Superior temporal gyrus (tissue), 1 donor: ENCODE measurements around the gene ACSF2.
A peak's percentile ranks its signal among the peaks of the same experiment; 100 is the strongest.

Source experiments
- DNase-seq: peaks from one replicate; pipeline ENCODE4 v3.0.0-alpha.2; 2016; ENCODE audit errors: extremely low spot score

ACSF2 gene

GRCh38 chr17:50477976-50478375 lies 52.0 kb downstream of the ACSF2 start:
- no peak for DNase-seq

GRCh38 chr17:50478391-50479381 lies 52.7 kb downstream of the ACSF2 start, which contains the start of gene RSAD1:
Gene RSAD1 (plus strand): TSS chr17:50478860. CDS start chr17:50478885, 25 bp downstream.
- DNase-seq: peak; percentile 79

DNA sequence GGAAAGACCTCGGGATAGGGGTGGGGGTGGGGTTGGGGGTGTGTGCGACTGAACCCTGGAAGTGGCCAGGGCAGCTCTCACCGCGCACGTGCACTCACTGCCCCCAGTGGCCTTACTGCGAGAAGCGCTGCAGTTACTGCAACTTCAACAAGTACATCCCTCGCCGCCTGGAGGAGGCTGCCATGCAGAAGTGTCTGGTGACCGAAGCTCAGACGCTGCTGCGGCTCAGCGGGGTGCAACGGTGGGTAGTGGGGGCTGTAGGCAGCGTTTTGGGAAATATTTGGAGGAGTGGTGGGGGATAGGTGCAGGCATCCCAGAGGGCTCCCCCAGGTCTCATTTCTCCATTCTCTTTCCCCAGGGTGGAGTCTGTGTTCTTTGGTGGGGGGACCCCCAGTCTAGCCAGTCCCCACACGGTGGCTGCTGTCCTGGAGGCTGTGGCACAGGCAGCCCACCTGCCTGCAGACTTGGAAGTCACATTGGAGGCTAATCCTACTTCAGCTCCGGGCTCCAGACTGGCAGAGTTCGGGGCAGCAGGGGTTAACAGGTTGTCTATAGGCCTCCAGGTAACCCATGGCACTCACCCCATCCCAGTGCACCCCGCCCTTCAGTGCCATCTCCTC lies 53.6 kb downstream of the ACSF2 start:
- DNase-seq: peak; percentile 18

- DNase-seq: no peak
These were observed 54.2 kb downstream of the ACSF2 start for GRCh38 chr17:50480142-50480764.

DNA sequence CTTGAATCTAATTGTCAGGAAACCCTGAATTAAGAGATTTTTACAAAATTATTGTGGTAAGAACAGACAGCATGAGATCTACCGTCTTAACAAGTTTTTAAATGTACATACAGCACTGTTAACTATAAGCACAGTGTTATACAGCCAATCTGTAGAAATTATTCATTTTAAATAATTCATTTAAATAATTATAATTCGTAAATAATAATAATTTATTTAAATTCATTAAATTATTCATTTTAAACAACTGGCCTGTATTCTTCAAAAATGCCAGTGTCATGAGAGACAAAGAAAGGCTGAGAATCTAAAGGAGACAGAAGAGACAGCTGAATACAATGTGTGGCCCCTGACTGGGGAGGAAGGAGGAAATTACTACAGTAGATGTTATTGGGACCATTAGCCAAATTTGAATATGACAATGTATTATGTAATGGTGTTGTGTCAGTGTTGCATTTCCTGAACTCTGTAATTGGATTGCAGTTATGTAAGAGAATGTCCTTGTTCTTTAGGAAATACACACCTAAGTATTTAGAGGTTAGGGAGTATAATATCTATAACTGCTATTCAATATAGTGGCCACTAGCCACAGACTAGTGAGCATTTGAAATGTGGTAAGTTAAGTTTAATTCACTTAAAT lies 55.0 kb downstream of the ACSF2 start:
- DNase-seq: no peak

DNA sequence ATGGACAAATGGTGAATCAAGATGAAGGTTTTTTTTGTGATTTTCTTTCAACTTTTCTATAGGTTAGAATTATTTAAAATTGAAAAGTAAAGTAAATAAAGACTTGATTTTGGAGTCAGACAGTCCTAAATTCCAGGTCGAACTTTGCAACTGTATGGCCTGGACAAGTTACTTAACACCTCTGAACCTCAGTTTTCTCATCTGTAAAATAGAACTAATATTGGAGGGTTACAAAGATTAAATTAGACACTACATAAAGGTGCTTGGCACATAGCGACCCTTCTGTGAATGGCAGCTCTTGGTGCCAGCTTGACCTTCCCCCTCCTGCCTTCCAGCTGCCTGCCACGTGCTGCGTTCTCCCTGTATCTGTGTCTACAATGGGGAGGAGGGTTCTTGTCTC lies 55.6 kb downstream of the ACSF2 start:
- DNase-seq: no peak

DNA sequence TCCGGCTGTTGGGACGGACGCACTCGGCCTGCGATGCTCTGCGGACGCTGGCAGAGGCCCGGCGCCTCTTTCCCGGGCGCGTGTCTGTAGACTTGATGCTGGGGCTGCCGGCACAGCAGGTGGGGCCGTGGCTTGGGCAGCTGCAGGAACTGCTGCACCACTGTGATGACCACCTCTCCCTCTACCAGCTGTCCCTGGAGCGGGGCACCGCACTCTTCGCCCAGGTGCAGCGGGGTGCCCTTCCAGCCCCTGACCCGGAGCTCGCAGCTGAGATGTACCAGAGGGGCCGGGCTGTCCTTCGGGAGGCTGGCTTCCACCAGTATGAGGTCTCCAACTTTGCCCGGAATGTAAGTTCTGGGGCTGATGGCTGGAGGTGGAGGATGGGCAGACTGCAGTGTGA lies 56.1 kb downstream of the ACSF2 start:
- DNase-seq: no peak

GRCh38 chr17:50482516-50482915 lies 56.5 kb downstream of the ACSF2 start:
- peak; percentile 96 for DNase-seq

DNA sequence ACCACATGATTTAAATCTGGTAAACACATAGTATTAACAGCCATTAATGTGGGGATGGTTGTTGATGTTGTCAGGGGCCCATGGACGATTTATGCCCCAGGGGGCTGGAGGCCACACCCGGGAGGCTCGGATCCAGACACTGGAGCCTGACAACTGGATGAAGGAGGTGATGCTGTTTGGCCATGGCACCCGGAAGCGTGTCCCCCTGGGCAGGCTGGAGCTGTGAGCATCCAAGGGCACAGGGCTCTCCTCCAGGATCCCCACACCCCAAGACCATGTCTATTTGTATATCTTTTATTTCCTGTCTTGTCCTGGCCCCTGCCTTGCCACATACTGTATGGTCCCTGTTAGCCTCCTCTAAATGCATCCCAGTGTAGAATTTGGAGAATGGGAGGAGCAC lies 57.2 kb downstream of the ACSF2 start:
- no peak for DNase-seq

DNA sequence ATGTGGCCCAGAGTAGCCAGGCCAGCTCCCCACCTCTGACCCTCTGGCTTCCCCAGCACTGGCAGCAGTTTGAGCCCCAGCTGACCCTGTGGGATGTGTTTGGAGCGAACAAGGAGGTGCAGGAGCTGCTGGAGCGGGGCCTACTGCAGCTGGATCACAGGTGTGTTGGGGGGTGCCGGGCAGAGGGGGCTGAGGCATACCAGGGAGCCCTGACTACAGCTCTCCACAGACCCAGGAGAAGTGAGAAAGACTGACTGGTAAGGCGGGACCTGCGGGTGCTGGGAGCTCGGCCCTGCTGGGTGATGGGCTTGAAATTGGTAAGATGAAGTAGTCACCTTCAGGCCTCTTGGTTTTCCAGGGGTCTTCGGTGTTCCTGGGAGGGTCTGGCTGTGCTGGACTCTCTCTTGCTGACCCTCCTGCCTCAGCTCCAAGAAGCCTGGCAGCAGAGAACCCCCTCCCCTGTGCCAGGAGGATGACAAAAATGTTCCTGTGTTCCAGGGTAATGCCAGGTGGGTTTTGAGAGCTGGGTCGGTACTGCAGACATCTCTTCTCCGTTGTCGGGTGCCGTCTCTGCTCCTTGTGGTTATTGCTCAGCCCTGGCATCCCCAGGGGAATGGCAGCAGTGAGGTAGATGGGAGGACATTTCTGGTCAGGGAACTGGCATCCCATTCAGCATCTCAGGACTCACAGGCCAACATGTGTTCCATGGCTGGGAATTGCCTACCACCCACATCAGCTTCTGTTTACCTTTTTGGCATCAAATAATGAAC lies 58.6 kb downstream of the ACSF2 start:
- no peak for DNase-seq

GRCh38 chr17:50487213-50488096 lies 61.4 kb downstream of the ACSF2 start:
- no peak for DNase-seq

GRCh38 chr17:50488880-50489279 lies 62.9 kb downstream of the ACSF2 start:
- DNase-seq: no peak

DNA sequence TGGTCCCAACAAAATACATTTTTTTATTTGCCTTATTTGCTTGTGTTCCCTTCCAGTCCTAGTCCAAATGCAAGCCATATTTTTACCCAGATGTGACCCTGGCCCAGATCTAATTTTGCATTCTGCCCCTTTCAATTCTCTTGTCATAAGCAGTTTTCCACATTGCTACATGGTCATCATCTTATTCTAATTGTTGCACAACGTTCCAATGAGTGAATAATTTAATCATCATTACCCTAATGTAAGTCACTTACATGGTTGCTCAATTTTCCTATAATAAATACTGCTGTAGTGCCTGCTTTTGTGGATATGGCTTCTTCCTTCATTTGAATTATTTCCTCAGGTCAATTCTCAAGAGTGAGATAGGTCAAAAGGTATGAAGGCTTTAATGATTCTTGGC lies 65.5 kb downstream of the ACSF2 start:
- DNase-seq: no peak

GRCh38 chr17:50492214-50492613 lies 66.2 kb downstream of the ACSF2 start:
- no peak for DNase-seq

DNA sequence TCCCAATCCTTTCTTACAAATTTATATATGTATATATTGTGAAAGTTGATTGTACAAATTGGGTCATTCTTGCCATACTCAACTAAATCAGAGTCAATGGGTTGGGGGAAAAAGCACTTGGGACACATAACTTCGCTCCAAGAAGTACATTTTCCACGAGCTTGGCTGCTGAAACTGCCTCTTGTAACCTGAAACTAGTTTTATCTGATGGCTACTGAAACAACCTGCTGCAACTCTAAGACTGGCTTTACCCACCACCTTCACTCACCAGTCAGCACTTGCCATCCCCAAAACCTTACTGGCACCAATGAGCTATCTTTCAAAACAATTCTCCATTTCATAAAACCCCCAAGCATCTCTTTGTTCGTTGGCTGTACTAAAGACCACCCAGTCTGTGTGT lies 67.7 kb downstream of the ACSF2 start:
- DNase-seq: no peak

GRCh38 chr17:50495217-50495823 lies 69.3 kb downstream of the ACSF2 start:
- DNase-seq: no peak

DNA sequence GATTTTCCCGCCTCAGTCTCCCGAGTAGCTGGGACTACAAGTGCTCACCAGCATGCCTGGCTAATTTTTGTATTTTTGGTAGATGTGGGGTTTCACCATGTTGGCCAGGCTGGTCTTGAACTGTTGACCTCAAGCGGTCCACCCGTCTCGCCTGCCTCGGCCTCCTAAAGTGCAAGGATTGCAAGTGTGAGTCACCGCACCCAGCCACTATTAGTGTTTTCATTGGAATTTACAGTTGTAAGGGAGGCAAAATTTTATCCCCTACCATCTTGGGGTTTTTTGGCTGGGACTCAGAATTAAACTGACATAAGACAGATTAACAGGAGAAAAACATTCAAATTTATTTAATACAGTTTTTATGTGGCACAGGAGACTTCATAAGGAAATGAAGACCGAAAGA lies 69.9 kb downstream of the ACSF2 start:
- DNase-seq: no peak

DNA sequence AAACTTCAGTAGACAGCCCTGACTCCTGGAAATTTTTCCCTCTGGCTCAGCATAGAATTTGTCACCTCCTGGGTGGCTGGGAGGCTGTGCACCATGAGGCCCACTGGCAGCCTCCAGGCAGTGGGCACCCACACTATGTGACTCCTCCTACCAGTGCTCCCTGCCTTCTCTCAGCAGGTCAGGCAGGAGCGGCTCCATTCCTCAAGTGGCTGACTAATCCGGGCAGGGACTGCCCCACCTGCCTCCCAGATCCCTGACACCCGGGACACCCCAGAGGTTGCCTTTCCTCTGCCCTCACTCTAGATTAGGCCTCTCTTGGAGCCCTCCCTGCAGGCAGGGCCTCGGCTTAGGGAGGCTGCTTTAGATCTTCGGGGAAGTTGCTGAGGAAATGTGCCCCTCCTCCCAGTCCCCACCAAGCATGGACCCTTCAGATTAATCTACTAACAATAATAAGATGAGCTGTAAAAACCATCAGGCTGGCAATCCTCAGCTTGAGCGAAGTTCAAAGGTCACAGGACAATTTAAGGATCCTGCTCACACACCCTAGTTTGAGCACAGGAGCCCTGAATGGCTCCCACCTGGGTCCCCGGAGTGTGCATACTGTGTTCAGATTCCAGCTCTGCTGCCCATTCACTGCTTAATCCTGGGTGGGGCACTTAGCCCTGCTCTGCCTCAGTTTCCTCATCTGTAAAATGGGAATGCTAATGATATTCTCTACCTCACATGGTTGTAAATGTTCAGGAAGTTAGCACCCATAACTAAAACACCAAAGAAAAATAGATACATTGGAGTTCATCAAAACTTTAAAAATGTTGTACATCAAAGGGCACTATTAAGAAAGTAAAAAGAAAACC lies 72.2 kb downstream of the ACSF2 start:
- no peak for DNase-seq

- DNase-seq: no peak
These were observed 73.3 kb downstream of the ACSF2 start for GRCh38 chr17:50499270-50499669.
